GM06990 (cell line): ENCODE data around the gene EGFL8.

Experiments
- DNase-seq: peaks from one replicate; pipeline ENCODE4 v3.0.0-alpha.2; 2011; ENCODE audit not compliant: insufficient read length; ENCODE audit errors: extremely low read depth
- H3K27me3 ChIP-seq: replicated peaks from 2 replicates; pipeline ENCODE4 v1.6.0; 2011; ENCODE audit warnings: low read length; ENCODE audit not compliant: control insufficient read depth, insufficient read depth
- H3K36me3 ChIP-seq: 2 replicates; pipeline ENCODE4 v1.5.1; 2011; ENCODE audit warnings: low read length; ENCODE audit not compliant: control insufficient read depth, insufficient read depth
- H3K4me3 ChIP-seq: replicated peaks from 2 replicates; pipeline ENCODE4 v1.5.1; 2011; ENCODE audit warnings: low read depth, mild to moderate bottlenecking, control low read depth, low read length
- CTCF ChIP-seq: IDR thresholded peaks from 2 replicates; pipeline ENCODE4 v1.5.1; 2011; ENCODE audit warnings: low read length, control low read depth, mild to moderate bottlenecking, inconsistent platforms; ENCODE audit not compliant: insufficient read depth, poor library complexity, severe bottlenecking

Gene EGFL8

GRCh38 chr6:32173051-32173727 lies 8.8 kb downstream of the EGFL8 start:
- Histone ChIP-seq H3K4me3 (no peak overlapping the region), H3K27me3 (no peaks in the 10 kb centered on the region), H3K36me3 (peaks cover 19% of the 10 kb centered on the region)
- no peak for TF ChIP-seq CTCF
- DNase-seq = no peak

GRCh38 chr6:32174416-32174815 lies 10.0 kb downstream of the EGFL8 start:
- TF ChIP-seq CTCF = no peak
- Histone ChIP-seq H3K27me3 (no peaks in the 10 kb centered on the region), H3K4me3 (no peak overlapping the region), H3K36me3 (peaks cover 13% of the 10 kb centered on the region)
- no peak for DNase-seq

- H3K27me3 ChIP-seq = no peaks in the 10 kb centered on the region
- peaks cover 8% of the 10 kb centered on the region for H3K36me3 ChIP-seq
- peak overlapping the region; percentile 92 for H3K4me3 ChIP-seq
- TF ChIP-seq CTCF = no peak
- DNase-seq = no peak
Measured at GRCh38 chr6:32175322-32175710, 10.9 kb downstream of the EGFL8 start.

GRCh38 chr6:32175711-32176475 lies 11.5 kb downstream of the EGFL8 start, which contains the start of gene AGPAT1:
Gene AGPAT1 (minus strand): TSS chr6:32176084. CDS start chr6:32171496, 4,588 bp downstream.
- Histone ChIP-seq H3K27me3 (no peaks in the 10 kb centered on the region), H3K36me3 (peaks cover 6% of the 10 kb centered on the region), H3K4me3 (peak within 1 kb of the TSS; percentile 92)
- peak; percentile 90 for DNase-seq
- TF ChIP-seq CTCF = no peak

GRCh38 chr6:32176476-32177182 lies 12.2 kb downstream of the EGFL8 start:
- no peak for DNase-seq
- Histone ChIP-seq H3K36me3 (peaks cover 7% of the 10 kb centered on the region; the same call in 1 of the 2 replicates), H3K27me3 (no peaks in the 10 kb centered on the region), H3K4me3 (peak overlapping the region; percentile 92)
- no peak for TF ChIP-seq CTCF
